ENCODE data around the gene XRN2.
"Not testable (repeated sequence)": the region's sequence is repeated elsewhere in the genome, so short reads cannot be mapped to it uniquely, and the experiment has no call there.

Gene XRN2

GRCh38 chr20:21389368-21389767 is 86.2 kb downstream of the XRN2 start:
- no peak for DNase-seq (ENCODE audit: low read depth in 2 of 2)

DNA sequence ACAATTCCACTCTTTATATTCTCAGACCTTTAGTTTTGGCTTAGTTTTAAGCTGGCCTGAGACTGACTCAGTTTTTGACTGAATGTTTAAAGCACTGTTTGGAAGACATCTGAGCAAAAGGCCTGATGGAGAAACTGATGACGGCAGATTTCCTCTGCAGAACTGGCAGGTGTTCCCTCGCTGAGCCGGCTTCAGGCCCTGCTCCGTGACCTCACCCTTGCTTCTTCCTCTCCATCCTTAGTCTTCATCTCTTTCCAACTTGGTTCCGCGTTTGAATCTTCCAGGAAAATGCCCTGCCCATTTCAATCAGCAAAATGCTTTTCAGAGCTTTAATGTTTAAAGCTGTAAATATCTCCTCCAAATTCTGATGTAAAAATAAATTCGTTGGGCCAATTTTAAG is 87.6 kb downstream of the XRN2 start:
- DNase-seq (ENCODE audit: low read depth in 2 of 2), result no peak

GRCh38 chr20:21391185-21391971 is 88.2 kb downstream of the XRN2 start:
- DNase-seq (ENCODE audit: low read depth in 2 of 2), result no peak

DNA sequence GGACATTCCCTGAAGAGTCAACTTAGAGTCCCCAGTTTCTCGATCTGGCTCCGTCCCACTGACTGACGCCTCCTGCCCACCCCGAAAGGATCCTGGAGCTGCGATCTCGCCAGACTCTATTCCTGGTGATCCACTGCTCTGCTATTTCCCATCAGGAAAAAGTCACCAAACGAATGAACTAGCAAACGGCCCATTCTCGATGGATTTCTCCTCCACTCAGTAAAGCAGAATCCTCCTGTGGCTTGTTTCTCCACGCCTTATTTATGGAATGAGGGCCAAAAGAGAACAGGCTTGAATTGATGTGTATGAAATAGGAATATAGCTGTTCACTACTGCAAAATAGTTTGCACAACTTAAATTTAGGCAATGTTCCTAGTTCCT is 88.8 kb downstream of the XRN2 start:
- DNase-seq (ENCODE audit: low read depth in 2 of 2), result no peak

GRCh38 chr20:21393166-21393565 is 90.0 kb downstream of the XRN2 start:
- no peak for DNase-seq (ENCODE audit: low read depth in 2 of 2)

GRCh38 chr20:21393816-21394519 is 90.8 kb downstream of the XRN2 start:
- DNase-seq (ENCODE audit: low read depth in 2 of 2), result no peak

GRCh38 chr20:21394551-21394950 is 91.4 kb downstream of the XRN2 start:
- no peak for DNase-seq (ENCODE audit: low read depth in 2 of 2)

DNA sequence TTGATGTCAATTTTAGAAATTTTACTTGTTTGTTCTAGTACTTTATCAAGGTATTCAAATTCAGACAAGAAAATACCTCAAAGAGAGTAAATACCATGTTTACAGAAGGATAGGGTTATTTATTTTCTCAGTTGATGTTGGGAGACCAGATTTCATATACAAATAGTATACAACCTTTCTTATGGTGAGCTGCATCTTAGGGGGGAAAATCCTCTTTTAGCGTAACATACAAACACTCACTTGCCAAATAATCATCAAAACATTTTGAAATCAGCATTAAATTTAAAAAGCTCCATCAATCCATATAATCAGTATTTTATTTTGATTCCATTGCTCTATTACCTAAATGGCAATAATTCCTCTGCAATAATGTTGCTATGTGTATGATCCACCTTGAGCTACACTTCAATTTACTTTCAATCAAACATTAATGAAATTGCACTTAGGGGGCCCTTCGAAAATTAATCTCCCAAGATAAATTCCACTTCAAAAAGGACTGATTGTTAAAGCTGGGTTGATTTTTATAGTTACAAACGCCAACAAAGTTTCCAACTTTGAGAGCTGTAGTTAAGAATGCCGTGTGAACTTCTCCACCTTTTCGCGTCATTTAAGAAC is 92.0 kb downstream of the XRN2 start:
- no peak for DNase-seq (ENCODE audit: low read depth in 2 of 2)

GRCh38 chr20:21395666-21396598 is 92.8 kb downstream of the XRN2 start:
- DNase-seq (ENCODE audit: low read depth in 2 of 2), result no peak

- DNase-seq (ENCODE audit: low read depth in 2 of 2), result no peak
Observed at GRCh38 chr20:21396599-21397340, 93.6 kb downstream of the XRN2 start.

- DNase-seq (ENCODE audit: low read depth in 2 of 2), result no peak
Observed at GRCh38 chr20:21397341-21398108, 94.4 kb downstream of the XRN2 start, which contains the start of gene NKX2-4. Gene NKX2-4, minus strand, starts transcription at chr20:21397526. Its CDS starts 127 bp downstream, at chr20:21397399.

- DNase-seq (ENCODE audit: low read depth in 2 of 2), result no peak
Observed at GRCh38 chr20:21398109-21399004, 95.2 kb downstream of the XRN2 start.

- no peak for DNase-seq (ENCODE audit: low read depth in 2 of 2)
Observed at GRCh38 chr20:21399005-21399475, 95.9 kb downstream of the XRN2 start.

- no peak for DNase-seq (ENCODE audit: low read depth in 2 of 2)
Observed at GRCh38 chr20:21411725-21412124, 108.6 kb downstream of the XRN2 start.

DNA sequence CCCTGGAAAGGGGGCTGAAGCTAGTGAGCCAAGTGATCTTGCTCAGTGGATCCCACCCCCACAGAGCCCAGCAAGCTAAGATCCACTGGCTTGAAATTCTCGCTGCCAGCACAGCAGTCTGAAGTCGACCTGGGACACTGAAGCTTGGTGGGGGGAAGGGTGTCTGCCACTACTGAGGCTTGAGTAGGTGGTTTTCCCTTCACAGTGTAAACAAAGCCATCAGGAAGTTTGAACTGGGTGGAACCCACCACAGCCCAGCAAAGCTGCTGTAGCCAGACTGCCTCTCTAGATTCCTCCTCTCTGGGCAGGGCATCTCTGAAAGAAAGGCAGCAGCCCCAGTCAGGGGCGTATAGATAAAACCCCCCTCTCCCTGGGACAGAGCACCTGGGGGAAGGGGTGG is 110.9 kb downstream of the XRN2 start:
- DNase-seq (ENCODE audit: low read depth in 2 of 2), result not testable (repeated sequence)

- not testable (repeated sequence) for DNase-seq (ENCODE audit: low read depth in 2 of 2)
Observed at GRCh38 chr20:21419147-21419546, 116.0 kb downstream of the XRN2 start.

DNA sequence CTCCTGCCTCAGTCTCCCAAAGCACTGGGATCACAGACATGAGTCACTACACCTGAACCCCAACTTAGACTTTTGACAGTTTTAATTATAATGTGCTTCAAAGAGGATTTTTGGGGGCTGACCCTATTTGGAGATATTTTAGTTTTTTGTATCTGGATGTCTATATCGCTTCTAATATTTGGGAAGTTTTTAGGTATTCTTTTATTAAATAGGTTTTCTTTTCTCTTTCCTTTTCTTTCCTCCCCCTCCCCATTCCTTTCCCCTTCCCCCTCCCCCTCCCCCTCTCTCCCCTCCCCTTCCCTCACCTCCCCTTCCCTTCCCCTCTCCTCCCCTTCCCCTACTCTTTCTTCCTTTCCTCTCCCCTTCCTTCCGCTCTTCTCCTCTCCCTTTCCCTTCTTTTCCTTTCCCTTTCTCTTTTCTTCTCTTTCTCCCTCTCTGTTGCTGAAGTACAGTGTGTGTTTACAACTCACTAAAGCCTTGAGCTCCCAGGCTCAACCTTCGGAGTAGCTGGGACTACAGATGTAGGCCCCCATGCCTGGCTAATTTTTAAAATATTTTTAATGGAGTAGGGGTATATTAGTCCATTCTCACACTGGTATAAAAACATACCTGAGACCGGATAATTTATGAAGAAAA is 118.6 kb downstream of the XRN2 start:
- DNase-seq (ENCODE audit: low read depth in 2 of 2), result no peak

DNA sequence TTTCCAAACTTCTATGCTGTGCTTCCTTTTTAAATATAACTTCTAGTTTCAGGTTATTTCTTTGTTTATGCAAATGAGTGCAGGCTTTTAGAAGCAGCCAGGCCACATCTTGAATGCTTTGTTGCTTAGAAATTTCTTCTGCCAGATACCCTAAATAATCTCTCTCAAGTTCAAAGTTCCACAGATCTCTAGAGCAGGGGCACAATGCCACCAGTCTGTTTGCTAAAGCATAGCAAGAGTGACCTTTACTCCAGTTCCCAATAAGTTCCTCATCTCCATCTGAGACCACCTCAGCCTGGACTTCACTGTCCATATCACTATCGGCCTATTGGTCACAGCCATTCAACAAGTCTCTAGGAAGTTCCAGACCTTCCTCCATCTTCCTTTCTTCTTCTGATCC is 120.6 kb downstream of the XRN2 start:
- not testable (repeated sequence) for DNase-seq (ENCODE audit: low read depth in 2 of 2)

Measured in fibroblast of skin of left quadriceps (primary cell).